Stimulated activated CD8-positive, alpha-beta memory T cell treated with anti-CD3 and anti-CD28 coated beads, Interleukin-7, amount 100 ng/mL, for 4 hours (primary cell): ENCODE data around the gene TTYH3.
"Not testable (repeated sequence)": the region's sequence is repeated elsewhere in the genome, so short reads cannot be mapped to it uniquely, and the experiment has no call there.

Source experiments
- DNase-seq, 2 donors: peaks; one replicate each; pipeline ENCODE4 v3.0.0-alpha.2; 2020; ENCODE audit warnings: low read depth in 2 of 2

The TTYH3 gene

GRCh38 chr7:2631946-2632732 lies at the start of gene TTYH3:
TSS of gene TTYH3 (plus strand) at chr7:2631986. CDS start at chr7:2632156, 170 bp downstream.
- no peak for DNase-seq

GRCh38 chr7:2582006-2582735 lies 49.6 kb upstream of the TTYH3 start:
- no peak for DNase-seq

GRCh38 chr7:2583798-2584580 lies 47.8 kb upstream of the TTYH3 start:
- no peak for DNase-seq

GRCh38 chr7:2585446-2585845 lies 46.3 kb upstream of the TTYH3 start:
- DNase-seq, result no peak

GRCh38 chr7:2586326-2587020 lies 45.3 kb upstream of the TTYH3 start:
- DNase-seq, result no peak

- DNase-seq, result no peak
Measured at GRCh38 chr7:2587134-2587533, 44.7 kb upstream of the TTYH3 start.

GRCh38 chr7:2587778-2588177 lies 44.0 kb upstream of the TTYH3 start:
- DNase-seq, result no peak

GRCh38 chr7:2589341-2589740 lies 42.4 kb upstream of the TTYH3 start:
- no peak for DNase-seq

GRCh38 chr7:2589941-2590340 lies 41.8 kb upstream of the TTYH3 start:
- DNase-seq, result not testable (repeated sequence)

- no peak for DNase-seq
Measured at GRCh38 chr7:2592375-2592865, 39.4 kb upstream of the TTYH3 start.

- no peak for DNase-seq
Measured at GRCh38 chr7:2593036-2593727, 38.6 kb upstream of the TTYH3 start.

- no peak for DNase-seq
Measured at GRCh38 chr7:2594599-2594998, 37.2 kb upstream of the TTYH3 start.

- DNase-seq, result no peak
Measured at GRCh38 chr7:2595258-2595860, 36.4 kb upstream of the TTYH3 start.

- no peak for DNase-seq
Measured at GRCh38 chr7:2596464-2597272, 35.1 kb upstream of the TTYH3 start.

GRCh38 chr7:2597273-2597640 lies 34.5 kb upstream of the TTYH3 start:
- DNase-seq, result no peak

GRCh38 chr7:2598154-2598823 lies 33.5 kb upstream of the TTYH3 start:
- no peak for DNase-seq

GRCh38 chr7:2601065-2601464 lies 30.7 kb upstream of the TTYH3 start:
- DNase-seq, result no peak

- DNase-seq, result no peak
Measured at GRCh38 chr7:2601907-2602306, 29.9 kb upstream of the TTYH3 start.

GRCh38 chr7:2602406-2603043 lies 29.3 kb upstream of the TTYH3 start:
- no peak for DNase-seq
